Dedifferentiated amniotic fluid mesenchymal stem cell (primary cell): ENCODE data around the gene TMEM181.
A peak's percentile ranks its signal among the peaks of the same experiment; 100 is the strongest.
"Not testable (repeated sequence)": the region's sequence is repeated elsewhere in the genome, so short reads cannot be mapped to it uniquely, and the experiment has no call there.

Experiments
- DNase-seq: peaks from one replicate; pipeline ENCODE4 v3.0.0-alpha.2; 2016; ENCODE audit errors: extremely low spot score

Gene TMEM181

GRCh38 chr6:158638324-158638854, 78.5 kb downstream of the TMEM181 start:
- DNase-seq: no peak

GRCh38 chr6:158639056-158639455, 79.2 kb downstream of the TMEM181 start:
- DNase-seq: no peak

GRCh38 chr6:158640519-158640918, 80.6 kb downstream of the TMEM181 start:
- DNase-seq: no peak

GRCh38 chr6:158642097-158642601, 82.3 kb downstream of the TMEM181 start:
- DNase-seq: peak; percentile 63

GRCh38 chr6:158643836-158644230, 83.9 kb downstream of the TMEM181 start:
- DNase-seq: no peak

GRCh38 chr6:158644231-158645063, 84.6 kb downstream of the TMEM181 start, which contains the start of gene DYNLT1:
Gene DYNLT1, minus strand, starts transcription at chr6:158644743. Its CDS starts 35 bp downstream, at chr6:158644708.
- peak; percentile 77 for DNase-seq

GRCh38 chr6:158645064-158646022, 85.5 kb downstream of the TMEM181 start:
- no peak for DNase-seq

- DNase-seq: no peak
Measured at GRCh38 chr6:158646023-158646910, 86.4 kb downstream of the TMEM181 start.

GRCh38 chr6:158647501-158647900, 87.6 kb downstream of the TMEM181 start:
- no peak for DNase-seq

- peak; percentile 80 for DNase-seq
Measured at GRCh38 chr6:158648682-158649131, 88.8 kb downstream of the TMEM181 start.

GRCh38 chr6:158649289-158650143, 89.6 kb downstream of the TMEM181 start, which contains the start of gene SYTL3:
Gene SYTL3, plus strand, starts transcription at chr6:158650054. Its CDS starts 13,215 bp downstream, at chr6:158663269.
- no peak for DNase-seq

GRCh38 chr6:158651981-158652737, 92.3 kb downstream of the TMEM181 start:
- DNase-seq: not testable (repeated sequence)

GRCh38 chr6:158653577-158654354, 93.9 kb downstream of the TMEM181 start:
- DNase-seq: no peak

GRCh38 chr6:158654498-158654897, 94.6 kb downstream of the TMEM181 start:
- DNase-seq: peak; percentile 75

- no peak for DNase-seq
Measured at GRCh38 chr6:158654960-158655489, 95.1 kb downstream of the TMEM181 start.

GRCh38 chr6:158655569-158656450, 95.9 kb downstream of the TMEM181 start:
- DNase-seq: no peak

GRCh38 chr6:158656986-158657385, 97.1 kb downstream of the TMEM181 start:
- DNase-seq: not testable (repeated sequence)
